Loucy (cell line): Measurements from ENCODE around the gene NAA20.

Source experiments
- H2AFZ ChIP-seq: fragments of 200-600 bp; sonication (generic); 2 replicates; pipeline ENCODE4 v1.6.0; 2016; ENCODE audit warnings: antibody characterized with exemption, mild to moderate bottlenecking, low read length, moderate library complexity
- H3F3A ChIP-seq: fragments of 200-600 bp; 2 replicates; pipeline ENCODE4 v1.6.0; 2016; ENCODE audit warnings: antibody characterized with exemption, low read depth, mild to moderate bottlenecking
- H3K27me3 ChIP-seq: fragments of 200-600 bp; sonication (generic); 2 replicates; pipeline ENCODE4 v1.6.1; 2014; ENCODE audit warnings: low read length, mild to moderate bottlenecking; ENCODE audit not compliant: insufficient read depth, poor library complexity, severe bottlenecking
- H3K36me3 ChIP-seq: fragments of 200-600 bp; sonication (generic); 2 replicates; pipeline ENCODE4 v1.6.1; 2016; ENCODE audit warnings: low read length; ENCODE audit not compliant: insufficient read depth
- H3K4me1 ChIP-seq: fragments of 200-600 bp; sonication (generic); 2 replicates; pipeline ENCODE4 v1.5.1; 2014; ENCODE audit warnings: low read length, mild to moderate bottlenecking; ENCODE audit not compliant: insufficient read depth, poor library complexity, severe bottlenecking
- H3K4me2 ChIP-seq: fragments of 200-600 bp; sonication (generic); 2 replicates; pipeline ENCODE4 v1.6.0; 2014; ENCODE audit warnings: antibody characterized with exemption, low read length, low read depth, mild to moderate bottlenecking; ENCODE audit not compliant: poor library complexity, severe bottlenecking
- H3K4me3 ChIP-seq: fragments of 200-600 bp; sonication (generic); 2 replicates; pipeline ENCODE4 v1.5.1; 2014; ENCODE audit warnings: low read length, mild to moderate bottlenecking, mixed read lengths; ENCODE audit not compliant: poor library complexity, severe bottlenecking
- H3K79me2 ChIP-seq: fragments of 200-600 bp; sonication (generic); 2 replicates; pipeline ENCODE4 v1.6.1; 2014; ENCODE audit warnings: low read length; ENCODE audit not compliant: insufficient read depth
- H3K9ac ChIP-seq: fragments of 200-600 bp; sonication (generic); 2 replicates; pipeline ENCODE4 v1.6.0; 2014; ENCODE audit warnings: mild to moderate bottlenecking, low read depth, low read length, moderate library complexity; ENCODE audit not compliant: poor library complexity, severe bottlenecking
- H3K9me2 ChIP-seq: fragments of 200-600 bp; sonication (generic); replicated peaks from 2 replicates; pipeline ENCODE4 v1.6.1; 2016; ENCODE audit warnings: low read depth, low read length, mixed read lengths
- H3K9me3 ChIP-seq: fragments of 200-600 bp; sonication (generic); 2 replicates; pipeline ENCODE4 v1.6.1; 2014; ENCODE audit warnings: mild to moderate bottlenecking, antibody characterized with exemption, low read length, low read depth; ENCODE audit not compliant: insufficient read depth
- H4K20me1 ChIP-seq: fragments of 200-600 bp; sonication (generic); 2 replicates; pipeline ENCODE4 v1.6.0; 2014; ENCODE audit warnings: antibody characterized with exemption, low read length, mild to moderate bottlenecking; ENCODE audit not compliant: insufficient read depth, poor library complexity, severe bottlenecking
- CTCF ChIP-seq: fragments of 200-600 bp; sonication (generic); conservative IDR thresholded peaks from 2 replicates; pipeline ENCODE4 v1.5.1; 2014; ENCODE audit warnings: mild to moderate bottlenecking, antibody characterized with exemption, low read length
- EZH2phosphoT487 ChIP-seq: fragments of 200-600 bp; IDR thresholded peaks from 2 replicates; pipeline ENCODE4 v1.6.1; 2018; ENCODE audit warnings: antibody characterized with exemption, mild to moderate bottlenecking, moderate library complexity, borderline replicate concordance

NAA20 gene

GRCh38 chr20:20078041-20078440 is 60.9 kb downstream of the NAA20 start:
- no peak overlapping the region for H3K4me2 ChIP-seq
- H3K36me3 ChIP-seq: no peaks in the 10 kb centered on the region
- TF ChIP-seq EZH2phosphoT487 (no peak), CTCF (no peak)
- H3K27me3 ChIP-seq: no peaks in the 10 kb centered on the region
- no peaks in the 10 kb centered on the region for H3K9me2 ChIP-seq
- no peak overlapping the region for H3K4me3 ChIP-seq
- no peaks in the 10 kb centered on the region for H3K79me2 ChIP-seq
- no peaks in the 10 kb centered on the region for H3F3A ChIP-seq
- H3K9me3 ChIP-seq: no peaks in the 10 kb centered on the region
- peaks cover 20% of the 10 kb centered on the region for H3K4me1 ChIP-seq
- H3K9ac ChIP-seq: no peak overlapping the region
- H4K20me1 ChIP-seq: no peaks in the 10 kb centered on the region
- no peak overlapping the region for H2AFZ ChIP-seq

- H4K20me1 ChIP-seq: no peaks in the 10 kb centered on the region
- no peaks in the 10 kb centered on the region for H3K79me2 ChIP-seq
- peak overlapping the region; percentile 48; the same call in 1 of the 2 replicates for H2AFZ ChIP-seq
- TF ChIP-seq CTCF (no peak), EZH2phosphoT487 (no peak)
- no peaks in the 10 kb centered on the region for H3K9me2 ChIP-seq
- peaks cover 20% of the 10 kb centered on the region for H3K4me1 ChIP-seq
- no peak overlapping the region for H3K4me3 ChIP-seq
- no peaks in the 10 kb centered on the region for H3K27me3 ChIP-seq
- no peak overlapping the region for H3K9ac ChIP-seq
- H3K9me3 ChIP-seq: no peaks in the 10 kb centered on the region
- H3F3A ChIP-seq: no peaks in the 10 kb centered on the region
- H3K36me3 ChIP-seq: no peaks in the 10 kb centered on the region
- H3K4me2 ChIP-seq: no peak overlapping the region
These were observed 62.1 kb downstream of the NAA20 start for GRCh38 chr20:20079102-20079784.
